Measurements from ENCODE around the gene EPO.
A peak's percentile ranks its signal among the peaks of the same experiment; 100 is the strongest.

EPO gene

GRCh38 chr7:100705753-100706671 is 14.3 kb upstream of the EPO start, which contains the start of gene POP7:
TSS of gene POP7 (plus strand) at chr7:100706121. CDS start at chr7:100706831, 710 bp downstream.
- DNase-seq = peak; percentile 98 to 99 (median 98)
- WGBS (ENCODE audit: insufficient coverage) = under 1% methylated on average over 80 of the region's 86 CpGs
- CTCF ChIA-PET = interaction anchor here (0.7 to 8.6 kb wide), 30 partner anchors 8 to 257 kb away, joined by 3 to 79 read pairs (median 4); partner anchors contain the start of genes EPHB4, EPO, SLC12A9 and ZAN
- peak within 1 kb of the TSS; percentile 62 to 97 (median 89) for H3K4me3 ChIP-seq (ENCODE audit: control insufficient read depth in 1 of 7, extremely low read depth in 1 of 7, insufficient read depth in 4 of 7, low read depth in 2 of 7, low read length in 6 of 7)
- POLR2A ChIA-PET = interaction anchor here (0.6 to 1.4 kb wide), 5 partner anchors 93 to 312 kb away, joined by 3 to 6 read pairs (median 3); partner anchors contain the start of genes FBXO24, LRCH4 and SLC12A9
- H3K4me1 ChIP-seq (ENCODE audit: control extremely low read depth in 1 of 4, control insufficient read depth in 4 of 4, insufficient read depth in 4 of 4, low read length in 3 of 4) = peaks cover 0 to 23% (median 19%) of the 10 kb centered on the region in 4 experiments
- peak within 1 kb of the TSS; percentile 64 to 87 for H3K27ac ChIP-seq (ENCODE audit: insufficient read depth in 1 of 2, low read depth in 1 of 2, low read length in 2 of 2, poor library complexity in 1 of 2, severe bottlenecking in 2 of 2)
- no peaks in the 10 kb centered on the region for H3K9me3 ChIP-seq (ENCODE audit: control extremely low read depth in 1 of 5, control insufficient read depth in 4 of 5, insufficient read depth in 2 of 5, low read depth in 1 of 5, low read length in 4 of 5)
- no peaks in the 10 kb centered on the region for H3K27me3 ChIP-seq (replicated peaks in 2 of 5; ENCODE audit: control insufficient read depth in 4 of 5, insufficient read depth in 5 of 5, low read length in 4 of 5)
- H3K36me3 ChIP-seq (ENCODE audit: control insufficient read depth in 4 of 4, insufficient read depth in 4 of 4, low read length in 3 of 4) = peaks cover 0 to 11% (median 1%) of the 10 kb centered on the region in 4 experiments

- DNase-seq = no peak
- Histone ChIP-seq H3K27me3 (replicated peaks in 2 of 5; ENCODE audit: control insufficient read depth in 4 of 5, insufficient read depth in 5 of 5, low read length in 4 of 5) (no peaks in the 10 kb centered on the region), H3K4me1 (ENCODE audit: control extremely low read depth in 1 of 4, control insufficient read depth in 4 of 4, insufficient read depth in 4 of 4, low read length in 3 of 4) (peaks cover 0 to 23% (median 19%) of the 10 kb centered on the region in 4 experiments), H3K36me3 (ENCODE audit: control insufficient read depth in 4 of 4, insufficient read depth in 4 of 4, low read length in 3 of 4) (peaks cover 0 to 11% (median 1%) of the 10 kb centered on the region in 4 experiments), H3K27ac (ENCODE audit: insufficient read depth in 1 of 2, low read depth in 1 of 2, low read length in 2 of 2, poor library complexity in 1 of 2, severe bottlenecking in 2 of 2) (peak overlapping the region; percentile 33 to 87), H3K4me3 (ENCODE audit: control insufficient read depth in 1 of 7, extremely low read depth in 1 of 7, insufficient read depth in 4 of 7, low read depth in 2 of 7, low read length in 6 of 7) (peak overlapping the region in 6 of 7 experiments; percentile 62 to 97 (median 89)), H3K9me3 (ENCODE audit: control extremely low read depth in 1 of 5, control insufficient read depth in 4 of 5, insufficient read depth in 2 of 5, low read depth in 1 of 5, low read length in 4 of 5) (no peaks in the 10 kb centered on the region)
- POLR2A ChIA-PET = no interaction called here
- CTCF ChIA-PET = interaction anchor here (0.6 to 8.6 kb wide), 9 partner anchors 11 to 238 kb away, joined by 3 to 79 read pairs (median 11); partner anchors contain the start of genes SLC12A9 and ZAN
- WGBS (ENCODE audit: insufficient coverage) = 64% methylated on average over 32 of the region's 34 CpGs
These were observed 13.5 kb upstream of the EPO start for GRCh38 chr7:100706672-100707311.

- DNase-seq = no peak
- peaks cover 0 to 23% (median 19%) of the 10 kb centered on the region in 4 experiments for H3K4me1 ChIP-seq (ENCODE audit: control extremely low read depth in 1 of 4, control insufficient read depth in 4 of 4, insufficient read depth in 4 of 4, low read length in 3 of 4)
- 91% methylated on average over 6 of the region's 6 CpGs for whole genome bisulfite sequencing (ENCODE audit: insufficient coverage)
- no peak overlapping the region for H3K27ac ChIP-seq (ENCODE audit: insufficient read depth in 1 of 2, low read depth in 1 of 2, low read length in 2 of 2, poor library complexity in 1 of 2, severe bottlenecking in 2 of 2)
- H3K27me3 ChIP-seq (replicated peaks in 2 of 5; ENCODE audit: control insufficient read depth in 4 of 5, insufficient read depth in 5 of 5, low read length in 4 of 5) = no peaks in the 10 kb centered on the region
- peaks cover 0 to 11% (median 1%) of the 10 kb centered on the region in 4 experiments for H3K36me3 ChIP-seq (ENCODE audit: control insufficient read depth in 4 of 4, insufficient read depth in 4 of 4, low read length in 3 of 4)
- ChIA-PET POLR2A (no interaction called here), CTCF (interaction anchor here (0.6 to 8.6 kb wide), 6 partner anchors 8 to 413 kb away, joined by 3 to 79 read pairs (median 3); partner anchors contain the start of genes EPO and SLC12A9)
- no peak overlapping the region for H3K4me3 ChIP-seq (ENCODE audit: control insufficient read depth in 1 of 7, extremely low read depth in 1 of 7, insufficient read depth in 4 of 7, low read depth in 2 of 7, low read length in 6 of 7)
- no peaks in the 10 kb centered on the region for H3K9me3 ChIP-seq (ENCODE audit: control extremely low read depth in 1 of 5, control insufficient read depth in 4 of 5, insufficient read depth in 2 of 5, low read depth in 1 of 5, low read length in 4 of 5)
These were observed 11.9 kb upstream of the EPO start for GRCh38 chr7:100708395-100708794.

GRCh38 chr7:100710452-100710851 is 9.8 kb upstream of the EPO start:
- 50% methylated on average over 2 of the region's 4 CpGs for WGBS (ENCODE audit: insufficient coverage)
- DNase-seq = no peak
- Histone ChIP-seq H3K4me1 (ENCODE audit: control extremely low read depth in 1 of 4, control insufficient read depth in 4 of 4, insufficient read depth in 4 of 4, low read length in 3 of 4) (peaks cover 0 to 15% (median 11%) of the 10 kb centered on the region in 4 experiments), H3K4me3 (ENCODE audit: control insufficient read depth in 1 of 7, extremely low read depth in 1 of 7, insufficient read depth in 4 of 7, low read depth in 2 of 7, low read length in 6 of 7) (no peak overlapping the region), H3K36me3 (ENCODE audit: control insufficient read depth in 4 of 4, insufficient read depth in 4 of 4, low read length in 3 of 4) (peaks cover 0 to 11% (median 1%) of the 10 kb centered on the region in 4 experiments), H3K27ac (ENCODE audit: insufficient read depth in 1 of 2, low read depth in 1 of 2, low read length in 2 of 2, poor library complexity in 1 of 2, severe bottlenecking in 2 of 2) (no peak overlapping the region), H3K9me3 (ENCODE audit: control extremely low read depth in 1 of 5, control insufficient read depth in 4 of 5, insufficient read depth in 2 of 5, low read depth in 1 of 5, low read length in 4 of 5) (no peaks in the 10 kb centered on the region), H3K27me3 (replicated peaks in 2 of 5; ENCODE audit: control insufficient read depth in 4 of 5, insufficient read depth in 5 of 5, low read length in 4 of 5) (no peaks in the 10 kb centered on the region)
- ChIA-PET CTCF (interaction anchor here (1.1 to 2.5 kb wide), 3 partner anchors 15 to 140 kb away, joined by 3 to 11 read pairs (median 3); no protein-coding TSS in a partner anchor), POLR2A (no interaction called here)

- H3K4me1 ChIP-seq (ENCODE audit: control extremely low read depth in 1 of 4, control insufficient read depth in 4 of 4, insufficient read depth in 4 of 4, low read length in 3 of 4) = peaks cover 0 to 12% (median 8%) of the 10 kb centered on the region in 4 experiments
- POLR2A ChIA-PET = no interaction called here
- no peak overlapping the region for H3K27ac ChIP-seq (ENCODE audit: insufficient read depth in 1 of 2, low read depth in 1 of 2, low read length in 2 of 2, poor library complexity in 1 of 2, severe bottlenecking in 2 of 2)
- no peaks in the 10 kb centered on the region for H3K9me3 ChIP-seq (ENCODE audit: control extremely low read depth in 1 of 5, control insufficient read depth in 4 of 5, insufficient read depth in 2 of 5, low read depth in 1 of 5, low read length in 4 of 5)
- H3K27me3 ChIP-seq (replicated peaks in 2 of 5; ENCODE audit: control insufficient read depth in 4 of 5, insufficient read depth in 5 of 5, low read length in 4 of 5) = no peaks in the 10 kb centered on the region
- no peak overlapping the region for H3K4me3 ChIP-seq (ENCODE audit: control insufficient read depth in 1 of 7, extremely low read depth in 1 of 7, insufficient read depth in 4 of 7, low read depth in 2 of 7, low read length in 6 of 7)
- H3K36me3 ChIP-seq (ENCODE audit: control insufficient read depth in 4 of 4, insufficient read depth in 4 of 4, low read length in 3 of 4) = peaks cover 0 to 11% (median 1%) of the 10 kb centered on the region in 4 experiments
- WGBS (ENCODE audit: insufficient coverage) = 94% methylated on average over 11 of the region's 11 CpGs
- CTCF ChIA-PET = interaction anchor here (0.7 to 2.5 kb wide), 4 partner anchors 14 to 139 kb away, joined by 3 to 11 read pairs (median 3); no protein-coding TSS in a partner anchor
- DNase-seq = no peak
These were observed 8.9 kb upstream of the EPO start for GRCh38 chr7:100711369-100711768.

GRCh38 chr7:100714725-100715124 is 5.5 kb upstream of the EPO start:
- Histone ChIP-seq H3K4me3 (ENCODE audit: control insufficient read depth in 1 of 7, extremely low read depth in 1 of 7, insufficient read depth in 4 of 7, low read depth in 2 of 7, low read length in 6 of 7) (no peak overlapping the region), H3K36me3 (ENCODE audit: control insufficient read depth in 4 of 4, insufficient read depth in 4 of 4, low read length in 3 of 4) (no peaks in the 10 kb centered on the region), H3K4me1 (ENCODE audit: control extremely low read depth in 1 of 4, control insufficient read depth in 4 of 4, insufficient read depth in 4 of 4, low read length in 3 of 4) (no peaks in the 10 kb centered on the region), H3K9me3 (ENCODE audit: control extremely low read depth in 1 of 5, control insufficient read depth in 4 of 5, insufficient read depth in 2 of 5, low read depth in 1 of 5, low read length in 4 of 5) (peaks cover 0 to 12% (median 4%) of the 10 kb centered on the region in 5 experiments), H3K27ac (ENCODE audit: insufficient read depth in 1 of 2, low read depth in 1 of 2, low read length in 2 of 2, poor library complexity in 1 of 2, severe bottlenecking in 2 of 2) (no peak overlapping the region), H3K27me3 (replicated peaks in 2 of 5; ENCODE audit: control insufficient read depth in 4 of 5, insufficient read depth in 5 of 5, low read length in 4 of 5) (peaks cover 0 to 14% (median 4%) of the 10 kb centered on the region in 5 experiments)
- DNase-seq = no peak
- WGBS (ENCODE audit: insufficient coverage) = 93% methylated on average over 5 of the region's 8 CpGs
- POLR2A ChIA-PET = interaction anchor here (0.5 kb wide), 1 partner anchor 564 kb away, joined by 3 read pairs; no protein-coding TSS in a partner anchor
- CTCF ChIA-PET = interaction anchor here (1.1 to 1.2 kb wide), 2 partner anchors 9 to 16 kb away, joined by 3 to 4 read pairs; partner anchors contain the start of gene POP7

Measured in common myeloid progenitor, CD34-positive (primary cell).